GM18873 (cell line): ENCODE data around the gene NRSN2.
A peak's percentile ranks its signal among the peaks of the same experiment; 100 is the strongest.
"Not testable (repeated sequence)": the region's sequence is repeated elsewhere in the genome, so short reads cannot be mapped to it uniquely, and the experiment has no call there.

Experiments
- ATAC-seq: cut with Tn5 transposase; IDR thresholded peaks from one replicate; pipeline ENCODE4 v1.9.1; 2021; ENCODE audit warnings: mild to moderate bottlenecking, moderate library complexity, moderate number of reproducible peaks; ENCODE audit not compliant: unreplicated experiment, low FRiP score

The NRSN2 gene

DNA sequence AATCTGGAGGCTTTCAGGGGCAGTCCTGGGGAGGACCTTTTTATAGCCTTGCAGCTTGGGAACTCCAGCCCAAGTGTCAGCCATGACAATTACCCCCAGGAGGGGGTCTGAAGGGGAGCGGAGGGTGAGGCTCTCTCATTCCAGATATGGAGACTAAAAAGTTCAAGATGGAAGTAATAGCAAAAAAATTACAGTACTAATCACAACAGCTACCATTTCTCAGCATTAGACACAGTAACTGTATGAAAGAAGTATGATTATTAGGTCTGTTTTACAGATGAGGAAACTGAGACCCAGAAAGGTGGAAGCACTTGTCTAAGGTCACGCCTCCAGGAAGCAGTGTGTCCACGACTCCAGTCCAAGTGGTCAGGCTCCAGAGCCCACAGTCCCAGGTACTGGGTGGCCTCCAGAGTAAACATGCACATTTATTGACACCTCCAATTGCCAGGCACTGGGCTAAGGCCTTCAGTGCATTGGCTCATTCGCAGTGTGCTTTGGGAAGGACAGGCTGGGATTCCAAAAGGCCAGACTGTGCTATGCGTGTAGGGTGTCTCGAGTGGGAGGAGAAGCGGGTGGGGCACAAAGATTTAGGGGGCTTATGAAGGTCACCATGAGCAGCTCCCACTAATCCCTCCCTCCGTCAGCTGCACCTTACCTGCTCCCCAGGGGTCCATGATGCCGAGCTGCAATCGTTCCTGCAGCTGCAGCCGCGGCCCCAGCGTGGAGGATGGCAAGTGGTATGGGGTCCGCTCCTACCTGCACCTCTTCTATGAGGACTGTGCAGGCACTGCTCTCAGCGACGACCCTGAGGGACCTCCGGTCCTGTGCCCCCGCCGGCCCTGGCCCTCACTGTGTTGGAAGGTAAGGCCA lies 2.3 kb downstream of the NRSN2 start:
- ATAC-seq: no peak

DNA sequence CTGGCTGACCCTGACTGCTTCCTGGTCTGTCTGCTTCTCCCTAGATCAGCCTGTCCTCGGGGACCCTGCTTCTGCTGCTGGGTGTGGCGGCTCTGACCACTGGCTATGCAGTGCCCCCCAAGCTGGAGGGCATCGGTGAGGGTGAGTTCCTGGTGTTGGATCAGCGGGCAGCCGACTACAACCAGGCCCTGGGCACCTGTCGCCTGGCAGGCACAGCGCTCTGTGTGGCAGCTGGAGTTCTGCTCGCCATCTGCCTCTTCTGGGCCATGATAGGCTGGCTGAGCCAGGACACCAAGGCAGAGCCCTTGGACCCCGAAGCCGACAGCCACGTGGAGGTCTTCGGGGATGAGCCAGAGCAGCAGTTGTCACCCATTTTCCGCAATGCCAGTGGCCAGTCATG lies 6.3 kb downstream of the NRSN2 start:
- no peak for ATAC-seq

- ATAC-seq: peak; percentile 55
Measured at GRCh38 chr20:354298-354977, 7.5 kb downstream of the NRSN2 start.

DNA sequence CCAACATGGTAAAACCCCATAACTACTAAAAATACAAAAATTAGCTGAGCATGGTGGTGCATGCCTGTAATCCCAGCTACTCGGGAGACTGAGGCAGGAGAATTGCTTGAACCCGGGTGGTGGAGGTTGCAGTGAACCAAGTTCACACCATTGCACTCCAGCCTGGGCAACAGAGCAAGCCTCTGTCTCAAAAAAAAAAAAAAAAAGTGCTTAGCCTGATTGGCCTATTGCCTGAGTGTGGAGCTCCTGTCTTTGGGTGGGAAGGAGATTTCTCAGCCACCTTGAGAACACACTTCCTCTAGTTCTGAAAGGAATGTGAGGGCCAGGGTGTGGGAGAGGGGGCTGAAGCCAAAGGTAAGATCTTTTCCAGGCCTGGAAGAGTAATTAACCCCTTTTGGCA lies 9.2 kb downstream of the NRSN2 start:
- not testable (repeated sequence) for ATAC-seq

- ATAC-seq: no peak
Measured at GRCh38 chr20:356745-357144, 9.8 kb downstream of the NRSN2 start.

DNA sequence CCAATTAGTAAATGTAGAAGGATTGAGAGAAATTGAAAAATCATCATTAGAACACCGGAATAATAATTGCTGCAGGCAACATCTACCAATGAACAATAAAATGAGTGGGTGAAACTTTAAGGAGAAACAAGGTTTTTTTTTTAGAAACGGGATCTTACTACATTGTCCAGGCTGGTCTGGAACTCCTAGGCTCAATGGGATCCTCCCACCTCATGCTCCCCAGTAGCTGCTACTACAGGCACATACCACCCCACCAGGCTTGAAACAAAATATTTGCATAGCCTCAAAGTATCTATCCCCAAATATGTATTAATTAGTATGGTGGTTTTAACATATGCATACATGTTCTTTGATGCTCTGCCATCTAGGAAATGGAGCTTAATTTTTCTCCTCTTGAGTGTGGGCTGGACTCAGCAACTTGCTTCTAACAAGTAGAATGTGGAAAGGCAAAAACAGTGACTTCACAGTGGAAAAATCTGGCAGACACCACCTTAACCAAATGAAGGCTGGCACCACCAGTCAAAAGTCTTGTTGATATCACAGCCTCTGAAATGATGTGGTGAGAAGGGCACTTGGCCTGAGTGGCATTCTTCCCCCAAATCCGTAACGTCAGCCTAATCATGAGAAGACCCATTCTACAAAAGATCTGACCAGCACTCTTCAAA lies 12.1 kb downstream of the NRSN2 start:
- ATAC-seq: no peak

GRCh38 chr20:361561-361960 lies 14.7 kb downstream of the NRSN2 start:
- no peak for ATAC-seq

GRCh38 chr20:362271-363254 lies 15.7 kb downstream of the NRSN2 start:
- ATAC-seq: no peak

DNA sequence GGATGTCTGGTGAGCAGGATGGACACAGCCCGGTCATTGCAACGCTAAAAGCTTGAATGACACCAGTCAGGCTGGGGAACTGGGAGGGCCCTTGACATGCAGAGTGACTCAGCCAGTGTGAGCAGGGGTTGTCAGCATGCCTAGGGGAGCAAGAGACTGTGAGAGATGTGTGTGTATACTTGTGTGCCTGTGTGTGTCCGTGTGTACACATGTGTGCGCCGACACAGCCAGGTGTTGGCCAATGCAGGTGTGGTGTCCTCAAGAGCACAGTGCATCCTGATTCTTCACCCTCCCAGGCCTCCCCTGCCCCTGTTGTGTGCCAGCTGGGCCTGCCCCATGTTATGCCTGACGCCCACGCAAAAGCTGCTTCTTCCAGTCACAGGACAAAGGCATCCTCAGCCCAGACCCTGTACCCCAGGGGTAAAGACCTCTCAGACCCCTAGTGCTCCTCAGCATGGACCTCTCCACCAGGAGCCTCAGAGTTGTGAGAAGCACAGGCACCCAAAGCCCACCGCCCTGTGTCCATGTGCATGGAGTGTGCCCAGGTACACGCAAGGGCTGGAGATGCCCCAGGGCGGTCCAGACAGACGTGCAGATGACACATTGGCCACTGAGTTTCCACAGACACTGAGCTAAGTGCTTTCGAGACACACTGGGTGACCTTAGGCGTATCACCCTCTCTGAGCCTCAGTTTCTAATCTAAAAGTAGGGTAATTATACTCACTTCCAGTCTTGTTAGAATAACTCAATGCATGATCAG lies 16.6 kb downstream of the NRSN2 start:
- ATAC-seq: no peak

DNA sequence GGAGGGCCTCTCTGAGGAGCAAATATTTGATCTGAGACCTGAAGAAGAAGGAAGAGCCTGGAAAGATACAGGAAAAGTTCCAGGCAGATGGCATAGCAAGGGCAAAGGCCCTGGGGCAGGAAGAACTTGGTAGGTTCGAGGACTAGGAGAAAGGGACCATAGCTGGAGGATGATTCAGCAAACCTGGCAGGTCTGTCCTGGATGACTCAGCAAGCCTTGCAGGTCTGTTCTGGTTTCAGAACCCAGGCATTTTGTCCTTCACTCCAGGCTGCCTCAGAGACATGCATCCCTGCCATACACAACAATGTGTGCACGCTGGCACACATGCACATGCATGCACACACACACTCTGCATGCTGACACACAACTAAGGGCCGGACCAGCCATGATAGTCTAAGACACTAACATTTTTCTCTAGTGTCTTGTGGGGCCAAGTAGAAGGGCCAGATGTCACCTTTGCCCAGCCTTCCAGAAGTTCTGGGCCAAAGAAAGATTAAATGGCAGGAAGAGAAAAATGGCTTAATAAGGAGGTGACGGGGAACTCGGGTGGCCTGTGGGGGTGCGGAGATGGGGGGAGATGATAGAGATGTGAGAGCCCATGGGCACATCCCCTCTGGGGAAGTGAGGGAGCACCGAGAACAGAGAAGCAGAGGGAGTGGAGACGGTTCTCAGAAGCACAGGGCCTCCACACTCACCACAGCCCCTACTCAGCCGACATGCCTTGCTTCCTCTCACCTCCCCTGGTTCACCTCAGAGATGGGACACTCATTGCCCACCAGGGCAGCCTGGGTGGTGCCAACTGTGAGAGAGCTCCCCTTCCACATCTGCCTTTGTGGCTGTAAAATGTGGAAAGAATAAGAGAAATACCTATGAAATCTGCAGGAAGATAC lies 18.2 kb downstream of the NRSN2 start:
- no peak for ATAC-seq

- ATAC-seq: no peak
Measured at GRCh38 chr20:366041-366718, 19.3 kb downstream of the NRSN2 start.

DNA sequence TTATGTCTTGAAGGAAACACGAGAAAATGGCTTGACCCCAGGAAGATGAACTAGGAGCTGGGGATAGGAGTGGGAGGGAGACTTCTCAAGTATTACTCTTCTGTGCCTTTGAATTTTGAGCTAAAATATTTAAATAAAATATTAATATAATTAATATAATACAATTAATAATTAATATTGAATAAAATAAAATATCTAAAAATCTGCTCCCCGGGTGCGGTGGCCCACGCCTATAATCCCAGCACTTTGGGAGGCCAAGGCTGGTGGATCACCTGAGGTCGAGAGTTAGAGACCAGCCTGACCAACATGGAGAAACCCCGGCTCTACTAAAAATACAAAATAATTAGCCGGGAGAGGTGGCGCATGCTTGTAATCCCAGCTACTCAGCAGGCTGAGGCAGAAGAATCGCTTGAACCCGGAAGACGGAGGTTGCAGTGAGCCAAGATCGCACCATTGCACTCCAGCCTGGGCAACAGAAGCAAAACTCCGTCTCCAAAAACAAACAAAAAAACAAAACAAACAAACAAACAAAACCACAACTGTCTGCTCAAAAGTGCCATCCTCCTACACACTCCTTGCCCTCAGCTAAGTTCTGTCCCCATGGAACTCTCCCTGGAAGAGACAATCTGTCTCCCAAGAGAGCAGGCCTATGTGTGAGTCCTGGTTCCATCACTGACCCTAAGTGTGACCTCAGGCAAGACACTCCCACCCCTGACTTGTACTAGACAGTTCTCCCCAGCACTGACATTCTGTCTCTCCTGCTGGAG lies 20.0 kb downstream of the NRSN2 start:
- no peak for ATAC-seq

DNA sequence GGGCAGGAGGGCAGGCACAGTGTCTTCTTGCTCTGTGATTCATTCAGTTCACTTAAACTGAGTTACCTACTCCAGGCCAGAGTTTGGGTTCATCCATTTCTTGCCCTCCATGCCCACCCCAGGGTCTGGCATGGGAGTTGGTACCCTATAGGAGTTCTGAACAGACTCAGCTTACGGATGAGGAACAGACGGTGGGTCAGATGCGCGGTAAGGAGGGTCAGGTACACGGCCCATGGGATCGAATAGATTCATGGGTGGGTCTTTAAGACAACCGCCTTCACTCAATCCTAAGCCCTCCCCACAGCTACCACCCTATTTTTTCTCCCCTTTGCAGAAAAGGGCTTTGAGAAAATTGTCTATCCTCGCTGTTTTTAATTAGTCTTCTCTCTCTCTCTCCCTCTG lies 20.6 kb downstream of the NRSN2 start:
- ATAC-seq: no peak

DNA sequence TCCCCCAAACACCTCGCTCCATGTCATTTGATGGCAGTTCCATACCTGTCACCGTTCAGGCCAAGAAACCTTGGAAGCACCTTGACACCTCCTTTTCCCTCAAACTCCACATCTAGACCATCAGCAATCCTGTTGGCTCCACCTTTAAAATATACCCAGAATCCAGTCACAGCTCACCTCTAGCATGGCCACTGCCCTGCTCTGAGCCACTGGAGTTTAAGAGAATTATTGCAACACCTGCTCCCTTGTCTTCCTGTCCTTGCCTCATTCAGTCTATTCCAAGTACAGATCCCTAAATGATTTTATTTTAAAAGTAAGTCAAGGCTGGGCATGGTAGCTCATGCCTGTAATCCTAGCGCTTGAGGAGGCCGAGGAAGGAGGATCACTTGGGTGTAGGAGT lies 22.0 kb downstream of the NRSN2 start:
- ATAC-seq: no peak

DNA sequence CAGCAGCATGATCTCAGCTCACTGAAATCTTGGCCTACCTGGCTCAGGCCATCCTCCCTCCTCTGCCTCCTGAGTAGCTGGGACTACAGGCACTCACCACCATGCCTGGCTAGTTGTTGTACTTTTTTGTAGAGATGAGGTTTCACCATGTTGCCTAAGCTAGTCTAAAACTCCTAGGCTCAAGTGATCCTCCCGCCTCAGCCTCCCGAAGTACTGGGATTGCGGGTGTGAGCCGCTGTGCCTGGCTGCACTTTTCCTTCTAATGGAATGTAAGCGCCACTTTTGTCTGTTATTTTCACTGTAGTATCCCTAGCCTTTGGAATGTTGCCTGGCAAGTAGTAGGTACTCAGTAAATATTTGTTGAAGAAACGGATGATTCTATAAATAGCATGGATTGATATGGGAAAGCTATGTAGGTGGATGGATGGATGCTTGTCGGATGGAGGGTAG lies 23.3 kb downstream of the NRSN2 start:
- no peak for ATAC-seq

GRCh38 chr20:370977-371754 lies 24.3 kb downstream of the NRSN2 start:
- ATAC-seq: no peak
